ENCODE results near the gene GATA5.

The GATA5 gene

GRCh38 chr20:62418709-62419487 is 56.9 kb downstream of the GATA5 start:
- no peak for DNase-seq (ENCODE audit: low read depth in 2 of 2, low spot score in 1 of 2)

GRCh38 chr20:62417981-62418708 is 57.6 kb downstream of the GATA5 start:
- no peak for DNase-seq (ENCODE audit: low read depth in 2 of 2, low spot score in 1 of 2)

DNA sequence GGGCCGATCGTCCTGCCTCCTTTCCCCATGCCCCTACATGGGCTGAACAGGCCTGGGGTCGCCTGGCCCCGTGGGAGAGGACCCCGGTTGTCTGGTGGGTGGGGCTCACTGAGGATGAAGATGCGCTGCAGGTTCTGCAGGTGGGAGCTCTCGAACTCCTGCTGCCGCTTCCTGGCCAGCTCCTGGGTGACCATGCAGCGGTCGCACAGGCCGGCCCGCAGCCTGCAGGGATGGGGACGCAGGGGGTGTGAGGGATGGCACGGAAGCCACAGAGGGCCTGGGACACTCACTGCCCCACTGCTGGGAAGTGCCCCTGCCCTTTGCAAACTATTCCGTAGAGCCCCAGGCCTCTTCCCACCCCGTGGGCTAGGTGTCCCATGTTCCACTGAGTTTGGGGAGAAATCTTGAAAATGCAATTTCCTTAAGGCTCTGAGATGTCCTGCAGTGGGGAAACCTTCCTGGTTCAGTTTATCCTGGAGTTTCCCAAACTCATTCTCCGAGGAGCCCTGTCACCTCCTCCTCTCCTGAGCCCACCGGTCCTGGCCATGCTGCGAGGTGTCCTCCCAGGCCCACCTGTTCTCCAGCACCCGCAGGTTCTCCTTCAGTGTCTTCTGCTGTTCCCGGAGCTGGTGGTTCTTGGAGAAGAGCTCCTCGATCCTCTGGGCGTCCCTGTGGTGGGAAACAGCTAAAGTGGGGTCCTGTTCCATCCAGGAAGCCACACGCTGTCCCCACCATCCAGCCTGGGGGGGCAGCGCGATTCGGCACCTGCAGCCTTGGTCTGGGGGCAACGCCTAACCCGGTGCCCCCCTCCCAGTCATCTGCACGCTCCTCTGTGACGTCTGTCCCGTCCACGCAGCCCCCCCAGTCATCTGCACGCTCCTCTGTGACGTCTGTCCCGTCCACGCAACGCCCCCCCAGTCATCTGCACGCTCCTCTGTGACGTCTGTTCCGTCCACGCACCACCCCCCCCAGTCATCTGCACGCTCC is 58.9 kb downstream of the GATA5 start:
- no peak for DNase-seq (ENCODE audit: low read depth in 2 of 2, low spot score in 1 of 2)

- DNase-seq (ENCODE audit: low read depth in 2 of 2, low spot score in 1 of 2): no peak
These were observed 60.3 kb downstream of the GATA5 start for GRCh38 chr20:62415354-62416111.

DNA sequence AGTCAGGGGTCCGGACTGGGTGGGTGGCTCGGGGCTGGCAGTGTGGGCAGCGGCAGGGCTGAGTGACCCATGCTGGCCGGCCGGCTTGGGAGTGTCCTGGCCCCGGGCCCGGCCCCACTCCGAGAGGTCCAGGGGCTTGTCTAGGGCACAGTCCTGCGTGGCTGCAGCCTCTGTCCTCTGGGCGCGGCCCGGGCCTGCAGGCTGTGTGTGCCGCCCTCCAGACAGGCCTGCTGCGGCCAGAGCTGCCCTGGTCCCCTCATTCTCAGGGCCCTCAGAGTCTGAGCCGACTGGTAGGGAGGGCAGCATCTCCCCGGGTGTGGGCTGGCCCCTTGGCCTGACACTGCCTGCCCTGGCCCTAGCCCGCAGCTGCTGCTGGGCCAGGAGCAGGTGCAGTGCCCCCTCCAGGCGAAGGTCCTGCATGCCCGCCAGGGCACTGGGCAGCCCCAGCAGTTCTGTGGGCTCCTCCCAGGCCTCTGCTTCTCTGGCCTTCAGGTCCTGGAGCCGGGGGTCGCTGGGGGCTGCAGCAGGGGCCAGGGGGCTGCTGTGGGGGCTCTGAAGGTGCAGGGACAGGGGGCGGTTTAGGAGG is 61.8 kb downstream of the GATA5 start:
- no peak for DNase-seq (ENCODE audit: low read depth in 2 of 2, low spot score in 1 of 2)
